ENCODE data around the gene ZSWIM5.

The ZSWIM5 gene

GRCh38 chr1:45221716-45222115 lies 15.3 kb upstream of the ZSWIM5 start:
- Mint-ChIP-seq H3K4me1 (no peaks in the 10 kb centered on the region), H3K9me3 (no peaks in the 10 kb centered on the region), H3K4me3 (no peak overlapping the region), H3K36me3 (ENCODE audit: insufficient read depth) (no peaks in the 10 kb centered on the region), H3K27me3 (no peaks in the 10 kb centered on the region), H3K27ac (ENCODE audit: low read depth) (no peak overlapping the region)
- DNase-seq (ENCODE audit: low spot score in 2 of 2) (no peak), ATAC-seq (replicated peaks; ENCODE audit: extremely low read depth, poor library complexity, severe bottlenecking) (no peak)

GRCh38 chr1:45216861-45217260 lies 10.5 kb upstream of the ZSWIM5 start:
- Mint-ChIP-seq H3K9me3 (no peaks in the 10 kb centered on the region), H3K27me3 (no peaks in the 10 kb centered on the region), H3K4me3 (no peak overlapping the region), H3K36me3 (ENCODE audit: insufficient read depth) (no peaks in the 10 kb centered on the region), H3K27ac (ENCODE audit: low read depth) (no peak overlapping the region), H3K4me1 (no peaks in the 10 kb centered on the region)
- ATAC-seq (replicated peaks; ENCODE audit: extremely low read depth, poor library complexity, severe bottlenecking) (no peak), DNase-seq (ENCODE audit: low spot score in 2 of 2) (no peak)

GRCh38 chr1:45216200-45216541 lies 9.8 kb upstream of the ZSWIM5 start:
- H3K36me3 Mint-ChIP-seq (ENCODE audit: insufficient read depth) = no peaks in the 10 kb centered on the region
- no peak overlapping the region for H3K4me3 Mint-ChIP-seq
- H3K27ac Mint-ChIP-seq (ENCODE audit: low read depth) = no peak overlapping the region
- H3K27me3 Mint-ChIP-seq = no peaks in the 10 kb centered on the region
- H3K4me1 Mint-ChIP-seq = no peaks in the 10 kb centered on the region
- DNase-seq (ENCODE audit: low spot score in 2 of 2) (no peak), ATAC-seq (replicated peaks; ENCODE audit: extremely low read depth, poor library complexity, severe bottlenecking) (no peak)
- H3K9me3 Mint-ChIP-seq = no peaks in the 10 kb centered on the region

GRCh38 chr1:45215485-45216199 lies 9.2 kb upstream of the ZSWIM5 start:
- Mint-ChIP-seq H3K9me3 (no peaks in the 10 kb centered on the region), H3K27ac (ENCODE audit: low read depth) (no peak overlapping the region), H3K4me1 (no peaks in the 10 kb centered on the region), H3K36me3 (ENCODE audit: insufficient read depth) (no peaks in the 10 kb centered on the region), H3K27me3 (no peaks in the 10 kb centered on the region), H3K4me3 (no peak overlapping the region)
- no peak for DNase-seq (ENCODE audit: low spot score in 2 of 2)
- no peak for ATAC-seq (replicated peaks; ENCODE audit: extremely low read depth, poor library complexity, severe bottlenecking)

GRCh38 chr1:45213892-45214291 lies 7.5 kb upstream of the ZSWIM5 start:
- H3K9me3 Mint-ChIP-seq = no peaks in the 10 kb centered on the region
- H3K4me3 Mint-ChIP-seq = no peak overlapping the region
- no peaks in the 10 kb centered on the region for H3K36me3 Mint-ChIP-seq (ENCODE audit: insufficient read depth)
- DNase-seq (ENCODE audit: low spot score in 2 of 2) = no peak
- H3K4me1 Mint-ChIP-seq = no peaks in the 10 kb centered on the region
- H3K27me3 Mint-ChIP-seq = no peaks in the 10 kb centered on the region
- H3K27ac Mint-ChIP-seq (ENCODE audit: low read depth) = no peak overlapping the region
- ATAC-seq (replicated peaks; ENCODE audit: extremely low read depth, poor library complexity, severe bottlenecking) = no peak

GRCh38 chr1:45211076-45211475 lies 4.7 kb upstream of the ZSWIM5 start:
- H3K9me3 Mint-ChIP-seq = no peaks in the 10 kb centered on the region
- H3K27me3 Mint-ChIP-seq = no peaks in the 10 kb centered on the region
- ATAC-seq (replicated peaks; ENCODE audit: extremely low read depth, poor library complexity, severe bottlenecking) = no peak
- DNase-seq (ENCODE audit: low spot score in 2 of 2) = no peak
- H3K4me3 Mint-ChIP-seq = no peak overlapping the region
- peaks cover 12% of the 10 kb centered on the region for H3K4me1 Mint-ChIP-seq
- H3K36me3 Mint-ChIP-seq (ENCODE audit: insufficient read depth) = no peaks in the 10 kb centered on the region
- H3K27ac Mint-ChIP-seq (ENCODE audit: low read depth) = no peak overlapping the region

GRCh38 chr1:45206808-45207623 lies 611 bp upstream of the ZSWIM5 start:
- ATAC-seq (replicated peaks; ENCODE audit: extremely low read depth, poor library complexity, severe bottlenecking) (peak; percentile 25), DNase-seq (ENCODE audit: low spot score in 2 of 2) (no peak)
- H3K36me3 Mint-ChIP-seq (ENCODE audit: insufficient read depth) = peaks cover 3% of the 10 kb centered on the region
- no peaks in the 10 kb centered on the region for H3K9me3 Mint-ChIP-seq
- peak overlapping the region; percentile 17 for H3K27ac Mint-ChIP-seq (ENCODE audit: low read depth)
- H3K27me3 Mint-ChIP-seq = no peaks in the 10 kb centered on the region
- H3K4me3 Mint-ChIP-seq = peak overlapping the region; percentile 83
- H3K4me1 Mint-ChIP-seq = peaks cover 37% of the 10 kb centered on the region

GRCh38 chr1:45205011-45205909 lies 1.1 kb downstream of the ZSWIM5 start:
- no peak for ATAC-seq (replicated peaks; ENCODE audit: extremely low read depth, poor library complexity, severe bottlenecking)
- H3K36me3 Mint-ChIP-seq (ENCODE audit: insufficient read depth) = peaks cover 3% of the 10 kb centered on the region
- H3K4me1 Mint-ChIP-seq = peaks cover 37% of the 10 kb centered on the region
- no peaks in the 10 kb centered on the region for H3K9me3 Mint-ChIP-seq
- H3K27me3 Mint-ChIP-seq = no peaks in the 10 kb centered on the region
- H3K27ac Mint-ChIP-seq (ENCODE audit: low read depth) = peak overlapping the region; percentile 49
- peak overlapping the region; percentile 83 for H3K4me3 Mint-ChIP-seq
- DNase-seq (ENCODE audit: low spot score in 2 of 2) = no peak

- H3K9me3 Mint-ChIP-seq = no peaks in the 10 kb centered on the region
- no peak overlapping the region for H3K4me3 Mint-ChIP-seq
- H3K36me3 Mint-ChIP-seq (ENCODE audit: insufficient read depth) = peaks cover 3% of the 10 kb centered on the region
- DNase-seq (ENCODE audit: low spot score in 2 of 2) (no peak), ATAC-seq (replicated peaks; ENCODE audit: extremely low read depth, poor library complexity, severe bottlenecking) (no peak)
- no peak overlapping the region for H3K27ac Mint-ChIP-seq (ENCODE audit: low read depth)
- peaks cover 25% of the 10 kb centered on the region for H3K4me1 Mint-ChIP-seq
- H3K27me3 Mint-ChIP-seq = no peaks in the 10 kb centered on the region
Measured at GRCh38 chr1:45200906-45201500, 5.4 kb downstream of the ZSWIM5 start.

GRCh38 chr1:45200435-45200834 lies 6.0 kb downstream of the ZSWIM5 start:
- H3K27ac Mint-ChIP-seq (ENCODE audit: low read depth) = no peak overlapping the region
- H3K9me3 Mint-ChIP-seq = no peaks in the 10 kb centered on the region
- peaks cover 2% of the 10 kb centered on the region for H3K36me3 Mint-ChIP-seq (ENCODE audit: insufficient read depth)
- H3K4me1 Mint-ChIP-seq = peaks cover 23% of the 10 kb centered on the region
- H3K4me3 Mint-ChIP-seq = no peak overlapping the region
- no peak for DNase-seq (ENCODE audit: low spot score in 2 of 2)
- H3K27me3 Mint-ChIP-seq = no peaks in the 10 kb centered on the region
- no peak for ATAC-seq (replicated peaks; ENCODE audit: extremely low read depth, poor library complexity, severe bottlenecking)

GRCh38 chr1:45198185-45198584 lies 8.2 kb downstream of the ZSWIM5 start:
- no peak for DNase-seq (ENCODE audit: low spot score in 2 of 2)
- no peaks in the 10 kb centered on the region for H3K9me3 Mint-ChIP-seq

GRCh38 chr1:45196863-45197262 lies 9.5 kb downstream of the ZSWIM5 start:
- ATAC-seq (replicated peaks; ENCODE audit: extremely low read depth, poor library complexity, severe bottlenecking) (no peak), DNase-seq (ENCODE audit: low spot score in 2 of 2) (no peak)
- no peaks in the 10 kb centered on the region for H3K27me3 Mint-ChIP-seq
- H3K4me1 Mint-ChIP-seq = no peaks in the 10 kb centered on the region
- H3K27ac Mint-ChIP-seq (ENCODE audit: low read depth) = no peak overlapping the region
- H3K4me3 Mint-ChIP-seq = no peak overlapping the region
- no peaks in the 10 kb centered on the region for H3K36me3 Mint-ChIP-seq (ENCODE audit: insufficient read depth)
- H3K9me3 Mint-ChIP-seq = no peaks in the 10 kb centered on the region

More at GRCh38 chr1:45198185-45198584, 8.2 kb downstream of the ZSWIM5 start:
- Mint-ChIP-seq H3K4me1 (peaks cover 2% of the 10 kb centered on the region), H3K27ac (ENCODE audit: low read depth) (no peak overlapping the region), H3K27me3 (no peaks in the 10 kb centered on the region), H3K36me3 (ENCODE audit: insufficient read depth) (no peaks in the 10 kb centered on the region), H3K4me3 (no peak overlapping the region)
- no peak for ATAC-seq (replicated peaks; ENCODE audit: extremely low read depth, poor library complexity, severe bottlenecking)
